GM08714 (cell line): Measurements from ENCODE around the gene SH3PXD2A.

ENCODE experiments used
- H3K4me3 ChIP-seq: fragments of 200-500 bp; sonication (Bioruptor generic); 2 replicates; pipeline ENCODE4 v1.5.1; 2014; ENCODE audit warnings: mild to moderate bottlenecking, low read length, inconsistent platforms
- ZNF274 ChIP-seq: IDR thresholded peaks from 2 replicates; pipeline ENCODE4 v1.6.1; 2012; ENCODE audit warnings: mild to moderate bottlenecking, low read depth, low read length

SH3PXD2A gene

DNA sequence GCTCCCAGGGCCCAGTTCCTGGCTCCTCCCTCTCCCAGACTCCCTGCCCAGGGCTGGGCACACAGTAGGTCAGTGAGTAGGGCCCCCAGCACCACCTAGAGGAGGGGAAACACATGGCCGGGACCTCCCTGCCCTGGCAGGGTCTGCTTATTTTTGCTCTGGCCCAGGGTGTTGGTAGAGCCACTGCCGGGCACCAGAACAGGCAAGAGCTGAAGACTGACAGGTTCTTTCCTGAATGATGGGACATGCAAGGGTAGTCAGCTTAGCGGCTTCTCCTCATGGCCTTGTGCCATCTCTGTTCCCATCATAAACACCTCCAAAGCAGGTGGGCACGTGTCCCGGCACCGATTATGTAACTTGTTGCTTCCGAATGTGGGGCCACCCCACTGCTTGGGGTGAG is 275.4 kb downstream of the SH3PXD2A start:
- no peak for TF ChIP-seq ZNF274
- H3K4me3 ChIP-seq, result no peak overlapping the region

DNA sequence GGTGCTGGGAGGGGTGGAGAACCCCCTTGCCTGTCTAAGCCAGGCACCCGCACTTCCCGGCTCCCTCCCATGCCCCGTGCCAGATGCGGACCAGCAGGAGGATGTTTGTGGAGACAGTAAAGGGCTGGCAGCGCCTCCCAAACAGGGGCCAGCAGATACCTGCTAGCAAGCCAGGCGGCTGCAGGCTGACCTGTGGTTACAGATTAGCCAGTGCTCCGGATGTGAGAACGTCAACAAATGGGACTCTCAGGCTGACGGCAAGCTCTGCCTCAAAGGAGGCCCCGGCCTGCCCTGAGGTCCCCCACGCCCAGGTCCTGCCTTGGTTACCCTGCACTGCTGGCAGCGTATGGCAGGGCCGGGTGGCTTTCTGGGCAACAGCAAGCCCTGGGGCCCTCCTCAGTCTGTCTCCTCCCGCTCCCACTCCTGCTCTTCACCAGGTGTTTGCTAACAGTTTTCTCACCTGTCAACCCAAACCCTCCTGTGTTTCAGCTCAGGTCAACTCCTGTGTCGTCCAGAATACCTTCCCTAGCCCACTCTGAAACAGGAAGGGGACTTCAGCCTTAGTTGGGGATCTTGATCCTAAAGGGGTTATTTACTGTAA is 276.5 kb downstream of the SH3PXD2A start:
- TF ChIP-seq ZNF274, result no peak
- H3K4me3 ChIP-seq, result no peak overlapping the region

DNA sequence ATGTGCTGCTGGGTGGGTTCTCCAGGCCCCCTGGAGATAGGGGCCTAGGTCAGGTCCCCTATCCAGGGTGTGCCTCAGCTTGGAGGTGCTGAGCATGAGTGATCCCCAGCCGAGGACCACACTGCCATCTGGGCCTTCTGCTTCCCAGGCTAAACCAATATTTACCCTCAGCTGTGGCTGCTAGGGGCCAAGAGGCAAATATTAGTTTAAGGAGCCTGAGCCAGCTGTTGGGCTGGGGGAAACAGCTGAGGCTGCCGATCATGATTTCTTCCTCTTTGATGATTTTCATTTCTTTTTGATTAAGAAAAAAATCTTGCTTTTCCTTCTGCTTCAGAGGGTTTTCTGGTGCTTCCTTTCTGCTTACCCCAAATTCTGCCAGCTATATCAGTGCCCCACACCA is 278.5 kb downstream of the SH3PXD2A start:
- TF ChIP-seq ZNF274, result no peak
- no peak overlapping the region for H3K4me3 ChIP-seq

GRCh38 chr10:103576076-103576471 is 279.3 kb downstream of the SH3PXD2A start:
- H3K4me3 ChIP-seq, result no peak overlapping the region
- no peak for TF ChIP-seq ZNF274

- no peak overlapping the region for H3K4me3 ChIP-seq
- TF ChIP-seq ZNF274, result no peak
Observed at GRCh38 chr10:103575416-103576075, 279.8 kb downstream of the SH3PXD2A start.

DNA sequence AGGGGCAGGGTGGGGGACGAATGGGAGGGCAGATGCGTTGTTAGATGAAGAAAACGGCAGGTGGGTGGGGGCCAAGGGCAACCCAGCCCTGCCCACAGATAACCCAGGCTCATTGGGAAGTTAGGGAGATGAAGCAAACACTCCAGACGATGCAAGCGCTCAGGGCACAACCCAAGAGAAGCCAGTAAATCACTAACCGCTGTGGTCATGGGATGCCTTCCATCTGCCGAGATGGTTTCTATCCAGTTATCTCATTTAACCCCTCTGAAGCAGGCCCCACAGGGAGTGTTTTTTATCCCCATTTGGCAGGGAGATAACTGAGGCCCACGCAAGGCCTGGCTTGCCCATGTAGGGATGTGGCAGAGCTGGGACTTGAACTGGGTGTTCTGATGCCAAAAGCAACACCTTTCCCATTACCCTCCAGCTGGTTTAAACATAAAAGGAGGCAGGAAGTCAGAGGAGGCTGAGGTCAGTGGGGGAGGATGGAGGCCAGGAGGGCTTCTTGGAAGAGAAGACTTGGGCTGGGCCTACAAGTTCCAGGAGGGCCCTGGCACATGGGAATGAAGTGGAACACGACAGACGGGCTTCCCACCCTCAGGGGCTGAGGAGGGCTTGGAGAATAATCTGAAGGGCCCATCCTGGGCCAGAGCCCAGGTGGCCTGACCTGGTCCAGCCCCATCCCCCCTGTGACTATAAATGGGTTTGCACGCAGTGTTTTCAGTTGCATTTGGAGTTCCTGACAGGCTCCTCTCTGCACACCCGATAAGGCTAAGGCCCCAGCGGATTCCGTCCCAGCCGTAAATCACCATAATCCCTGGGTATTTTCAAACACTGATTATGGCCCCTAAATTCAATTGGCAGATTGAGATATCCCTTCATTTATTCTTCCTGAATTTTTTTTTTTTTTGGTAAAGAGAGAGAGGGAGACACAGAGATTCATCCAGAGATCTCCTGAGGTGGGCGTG is 281.0 kb downstream of the SH3PXD2A start:
- TF ChIP-seq ZNF274, result no peak
- no peak overlapping the region for H3K4me3 ChIP-seq

DNA sequence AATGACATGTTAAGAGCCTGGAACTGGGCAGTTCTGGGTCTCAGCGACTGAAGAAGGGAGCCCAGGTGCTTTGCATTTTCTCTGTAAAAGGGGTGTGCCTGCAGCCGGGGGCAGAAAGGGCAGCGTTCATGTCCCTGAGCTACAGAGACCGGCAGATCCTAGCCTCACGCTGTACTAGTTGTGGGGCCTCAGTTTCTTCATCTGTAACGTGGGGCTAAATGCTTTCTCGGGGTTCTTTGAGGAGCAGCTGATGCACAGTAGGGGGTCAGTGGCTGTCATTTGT is 282.2 kb downstream of the SH3PXD2A start:
- TF ChIP-seq ZNF274, result no peak
- H3K4me3 ChIP-seq, result no peak overlapping the region

- no peak overlapping the region for H3K4me3 ChIP-seq
- no peak for TF ChIP-seq ZNF274
Observed at GRCh38 chr10:103572347-103573204, 282.8 kb downstream of the SH3PXD2A start.

GRCh38 chr10:103571656-103571975 is 283.8 kb downstream of the SH3PXD2A start:
- TF ChIP-seq ZNF274, result no peak
- H3K4me3 ChIP-seq, result no peak overlapping the region

DNA sequence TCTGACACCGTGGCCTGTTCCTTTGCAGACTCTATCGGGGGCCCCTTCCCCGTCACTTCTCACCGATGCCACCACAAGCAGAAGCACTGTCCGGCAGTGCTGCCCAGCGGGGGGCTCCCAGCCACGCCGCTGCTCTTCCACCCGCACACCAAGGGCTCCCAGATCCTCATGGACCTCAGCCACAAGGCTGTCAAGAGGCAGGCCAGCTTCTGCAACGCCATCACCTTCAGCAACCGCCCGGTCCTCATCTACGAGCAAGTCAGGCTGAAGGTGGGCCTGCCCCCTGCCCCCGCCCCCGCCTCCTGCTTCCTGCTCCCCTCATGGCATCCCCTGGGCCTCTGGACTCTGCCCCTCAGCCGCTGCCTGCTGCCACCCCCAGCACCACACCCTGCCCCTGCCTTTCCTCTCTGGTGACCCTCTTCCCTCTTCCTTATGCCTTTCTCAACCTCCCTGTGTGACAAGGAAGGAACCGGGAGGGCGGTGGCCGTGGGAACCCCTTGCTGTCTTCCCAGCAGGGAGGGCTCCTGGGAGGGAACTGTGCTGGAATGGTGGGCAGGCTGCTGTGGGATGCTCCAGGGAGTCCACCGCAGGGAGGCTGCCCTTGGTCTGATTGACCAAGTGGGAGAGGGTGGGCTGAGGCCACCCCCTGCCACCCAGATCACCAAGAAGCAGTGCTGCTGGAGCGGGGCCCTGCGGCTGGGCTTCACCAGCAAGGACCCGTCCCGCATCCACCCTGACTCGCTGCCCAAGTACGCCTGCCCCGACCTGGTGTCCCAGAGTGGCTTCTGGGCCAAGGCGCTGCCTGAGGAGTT is 284.3 kb downstream of the SH3PXD2A start:
- no peak for TF ChIP-seq ZNF274
- no peak overlapping the region for H3K4me3 ChIP-seq

DNA sequence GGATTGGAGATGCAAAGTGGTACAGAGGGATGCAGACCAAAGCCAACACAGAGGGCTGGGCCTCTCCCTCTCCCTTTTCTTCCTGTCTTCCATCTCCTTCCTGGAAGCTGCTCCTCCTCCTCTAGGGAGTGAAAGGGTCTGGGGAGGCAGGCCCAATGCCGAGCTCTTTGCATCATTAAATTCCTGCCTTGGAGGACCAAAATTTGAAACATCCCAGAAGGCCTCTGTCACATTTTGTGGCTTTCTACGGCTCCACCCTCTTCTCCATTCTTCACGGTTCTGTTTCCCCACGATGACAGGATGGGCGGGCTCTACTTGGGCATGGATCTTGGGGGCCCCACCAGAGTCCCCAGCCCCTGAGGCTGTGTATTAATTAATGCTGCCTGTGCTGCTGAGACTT is 285.5 kb downstream of the SH3PXD2A start:
- no peak for TF ChIP-seq ZNF274
- no peak overlapping the region for H3K4me3 ChIP-seq

GRCh38 chr10:103568505-103568904 is 286.9 kb downstream of the SH3PXD2A start:
- H3K4me3 ChIP-seq, result no peak overlapping the region
- no peak for TF ChIP-seq ZNF274

DNA sequence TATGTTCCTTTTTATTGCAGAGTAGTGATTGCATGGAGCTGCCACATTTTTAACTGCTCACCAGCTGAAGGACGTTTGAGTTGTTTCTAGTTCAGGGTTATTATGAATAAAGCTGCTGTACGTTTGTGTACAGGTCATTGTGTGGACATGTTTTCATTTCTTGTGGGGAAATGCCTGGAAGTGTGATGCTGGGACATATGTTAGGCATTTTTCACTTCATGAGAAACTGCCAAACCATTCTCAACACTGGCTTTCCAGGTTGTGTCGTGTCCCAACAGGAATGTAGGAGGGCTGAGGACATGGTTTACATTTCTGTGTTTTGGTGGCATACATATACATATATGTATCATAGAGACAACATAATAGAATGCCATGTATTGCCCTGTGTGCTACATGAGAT is 288.8 kb downstream of the SH3PXD2A start:
- H3K4me3 ChIP-seq, result no peak overlapping the region
- no peak for TF ChIP-seq ZNF274
